Endothelial cell of umbilical vein (primary cell): ENCODE measurements around the gene OR3A3. TPM values are rescaled to one million over a fixed set of nuclear protein-coding genes. Genes with fewer than 3 reads are reported as not detected.

Experiments used
- BruUV-seq: library from RNA; stranded (reverse); fragments of 400-500 nt; replicated peaks from 2 replicates; lab custom pipeline; 2021; lab: Mats Ljungman, UMichigan
- CTCF ChIA-PET: fragments of 300-600, 350-600 bp; sonication (Branson Sonifier 250); formaldehyde crosslinking; loops from one replicate; lab custom pipeline; 2021; ENCODE audit warnings: antibody characterized with exemption, inconsistent platforms; lab: Charles Lee
- POLR2A ChIA-PET: fragments of 300-600, 350-600 bp; sonication (Branson Sonifier 250); formaldehyde crosslinking; loops from one replicate; lab custom pipeline; 2021; ENCODE audit warnings: antibody characterized with exemption, inconsistent platforms; lab: Charles Lee
- DNase-seq: peaks from one replicate; pipeline ENCODE4 v3.0.0-alpha.2; 2011; ENCODE audit warnings: low read depth, low spot score
- FAIRE-seq: peaks from 2 replicates; lab custom pipeline; 2011; peaks lifted over from hg19 to GRCh38; lab: Jason Lieb, UNC
- H2AFZ ChIP-seq: 2 replicates; pipeline ENCODE4 v1.6.0; 2012; ENCODE audit warnings: low read depth, low read length, control low read depth, inconsistent platforms
- H3K27ac ChIP-seq: 2 replicates; pipeline ENCODE4 v1.5.1; 2011; ENCODE audit warnings: low read depth, mild to moderate bottlenecking, control low read depth, low read length, moderate library complexity; ENCODE audit not compliant: insufficient read depth
- H3K27me3 ChIP-seq, 2 experiments: 2 replicates each; pipeline versions ENCODE4 v1.6.0 to v1.6.1; 2011; ENCODE audit warnings: low read length in 2 of 2, mixed read lengths in 1 of 2; ENCODE audit not compliant: control insufficient read depth in 2 of 2, insufficient read depth in 2 of 2
- H3K36me3 ChIP-seq, 2 experiments: 2 replicates in 1 of 2; 3 replicates in 1 of 2; pipeline ENCODE4 v1.5.1; 2011; ENCODE audit warnings: low read length in 2 of 2, mild to moderate bottlenecking in 1 of 2, moderate library complexity in 1 of 2; ENCODE audit not compliant: control insufficient read depth in 2 of 2, insufficient read depth in 2 of 2; ENCODE audit errors: extremely low read depth in 1 of 2
- H3K4me1 ChIP-seq: 3 replicates; pipeline ENCODE4 v1.5.1; 2011; ENCODE audit warnings: mild to moderate bottlenecking, low read length; ENCODE audit not compliant: control insufficient read depth, insufficient read depth; ENCODE audit errors: extremely low read depth
- H3K4me2 ChIP-seq: 2 replicates; pipeline ENCODE4 v1.6.1; 2011; ENCODE audit warnings: low read length, control low read depth, mixed read lengths; ENCODE audit not compliant: insufficient read depth
- H3K4me3 ChIP-seq, 3 experiments: fragments of 200-600 bp in 1 of 3; sonication (generic), shearing (Covaris generic) in 1 of 3; replicated peaks in 1 of 3; 2 replicates each; pipeline ENCODE4 v1.5.1; 2011 to 2016; ENCODE audit warnings: control low read depth in 3 of 3, low read length in 3 of 3, mild to moderate bottlenecking in 2 of 3, inconsistent platforms in 1 of 3, low read depth in 1 of 3, moderate library complexity in 1 of 3; ENCODE audit not compliant: insufficient read depth in 1 of 3
- H3K79me2 ChIP-seq: 2 replicates; pipeline ENCODE4 v1.6.0; 2012; ENCODE audit warnings: low read length, inconsistent platforms; ENCODE audit not compliant: control insufficient read depth, insufficient read depth
- H3K9ac ChIP-seq: replicated peaks from 2 replicates; pipeline ENCODE3; 2011; ENCODE audit warnings: low read length, control low read depth; ENCODE audit not compliant: insufficient read depth; ENCODE audit errors: extremely low read depth
- H3K9me1 ChIP-seq: replicated peaks from 3 replicates; pipeline ENCODE4 v1.6.0; 2011; ENCODE audit warnings: mild to moderate bottlenecking, low read length; ENCODE audit not compliant: control insufficient read depth, insufficient read depth; ENCODE audit errors: extremely low read depth
- H3K9me3 ChIP-seq: replicated peaks from 2 replicates; pipeline ENCODE4 v1.5.1; 2012; ENCODE audit warnings: low read length, inconsistent platforms; ENCODE audit not compliant: control insufficient read depth, insufficient read depth
- H4K20me1 ChIP-seq: replicated peaks from 2 replicates; pipeline ENCODE3; 2011; ENCODE audit warnings: mild to moderate bottlenecking, low read length; ENCODE audit not compliant: control insufficient read depth, insufficient read depth; ENCODE audit errors: extremely low read depth
- CTCF ChIP-seq, 2 donors: IDR thresholded peaks; 1 replicate in 1 of 2; 2 replicates in 1 of 2; pipeline ENCODE4 v1.5.1; 2011; ENCODE audit warnings: low read length in 2 of 2, mild to moderate bottlenecking in 2 of 2, moderate library complexity in 2 of 2, control low read depth in 1 of 2, inconsistent platforms in 1 of 2, low read depth in 1 of 2; ENCODE audit not compliant: insufficient read depth in 1 of 2; ENCODE audit errors: extremely low read depth in 1 of 2
- EZH2 ChIP-seq: IDR thresholded peaks from 2 replicates; pipeline ENCODE4 v1.6.1; 2012; ENCODE audit warnings: borderline replicate concordance, low read depth, mild to moderate bottlenecking, moderate library complexity, low read length, inconsistent platforms; ENCODE audit not compliant: severe bottlenecking
- FOS ChIP-seq: IDR thresholded peaks from 2 replicates; pipeline ENCODE4 v1.6.1; 2011; ENCODE audit warnings: mild to moderate bottlenecking, low read length, moderate library complexity, borderline replicate concordance; ENCODE audit not compliant: insufficient read depth
- GATA2 ChIP-seq: IDR thresholded peaks from 2 replicates; pipeline ENCODE4 v1.7.0; 2011; ENCODE audit warnings: low read depth, mild to moderate bottlenecking, moderate library complexity, mixed read lengths, low read length; ENCODE audit not compliant: insufficient read length, insufficient read depth
- JUN ChIP-seq: IDR thresholded peaks from 2 replicates; pipeline ENCODE4 v1.6.1; 2011; ENCODE audit warnings: borderline replicate concordance, low read depth; ENCODE audit not compliant: insufficient read length, insufficient read depth
- MYC ChIP-seq: IDR thresholded peaks from one replicate; pipeline ENCODE4 v1.6.1; 2011; ENCODE audit warnings: mild to moderate bottlenecking, low read depth, low read length
- POLR2A ChIP-seq: IDR thresholded peaks from 2 replicates; pipeline ENCODE4 v1.6.1; 2012; ENCODE audit warnings: low read depth, mild to moderate bottlenecking, control low read depth, low read length
- POLR2AphosphoS5 ChIP-seq: IDR thresholded peaks from 2 replicates; pipeline ENCODE4 v1.6.1; 2012; ENCODE audit warnings: low read depth, mild to moderate bottlenecking, control low read depth, low read length, moderate library complexity; ENCODE audit not compliant: insufficient read depth
- dilution Hi-C: fragments of 300-500 bp; cut with MboI; formaldehyde crosslinking; loops from one replicate; pipeline ENCODE4 v1.15.0; 2019; ENCODE audit warnings: low sequenced_read_pairs; ENCODE audit not compliant: extremely low pct_ligation_motif_present
- intact Hi-C: fragments of 100-400 bp; cut with micrococcal nuclease; formaldehyde crosslinking; loops from one replicate; pipeline ENCODE4 v1.10.0; 2022
- polyA plus RNA-seq, 4 experiments: library from polyadenylated mRNA; depleted of rRNA in 3 of 4; stranded (reverse) in 3 of 4; unstranded in 1 of 4; fragments of >200 nt; gene quantifications; 2 replicates each; pipeline versions ENCODE4 v1.2.1 to v1.2.3, GENCODE V29; 2011 to 2012; ENCODE audit warnings: missing spikeins in 1 of 4
- total RNA-seq: library from RNA; stranded (reverse); gene quantifications from 2 replicates; pipeline ENCODE4 v1.2.3, GENCODE V29; 2021
- TF ChIP-seq, protein P1 (sequence below): IDR thresholded peaks from 2 replicates; pipeline ENCODE4 v1.6.1; 2011; ENCODE audit not compliant: insufficient read depth, insufficient read length

Gene OR3A3
- total and polyA plus RNA-seq, 2 donors (not counting 3 experiments of a cell fraction or from before 2014, with no cell fraction given) = not detected

GRCh38 chr17:3471599-3471998, 60.4 kb downstream of the OR3A3 start, which contains the start of gene SPATA22:
TSS of gene SPATA22 (minus strand) at chr17:3471819. CDS start at chr17:3469325, 2,494 bp downstream.
- no TSS peak for BruUV-seq
- dilution Hi-C loops = no loop called here

More at GRCh38 chr17:3471599-3471998, 60.4 kb downstream of the OR3A3 start, which contains the start of gene SPATA22:
- no peak for TF ChIP-seq JUN
- TF ChIP-seq CTCF (IDR thresholded peaks at IDR 0.05; ENCODE audit: extremely low read depth in 1 of 2, insufficient read depth in 1 of 2, low read depth in 1 of 2, low read length in 2 of 2) = no peak
- TF ChIP-seq, protein P1, sequence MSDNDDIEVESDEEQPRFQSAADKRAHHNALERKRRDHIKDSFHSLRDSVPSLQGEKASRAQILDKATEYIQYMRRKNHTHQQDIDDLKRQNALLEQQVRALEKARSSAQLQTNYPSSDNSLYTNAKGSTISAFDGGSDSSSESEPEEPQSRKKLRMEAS = no peak
- TF ChIP-seq GATA2 = no peak
- TF ChIP-seq FOS = no peak
- no peak for TF ChIP-seq EZH2
- TF ChIP-seq POLR2AphosphoS5 = no peak
- no peak for TF ChIP-seq MYC
- TF ChIP-seq POLR2A = no peak
- Histone ChIP-seq H4K20me1 (no peaks in the 10 kb centered on the region), H3K4me1 (no peaks in the 10 kb centered on the region), H3K9ac (no peak within 1 kb of the TSS), H3K4me2 (no peak within 1 kb of the TSS), H3K4me3 (no peak within 1 kb of the TSS), H3K27ac (no peak within 1 kb of the TSS), H3K9me3 (no peaks in the 10 kb centered on the region), H2AFZ (no peak within 1 kb of the TSS), H3K79me2 (no peaks in the 10 kb centered on the region), H3K27me3 (no peaks in the 10 kb centered on the region), H3K9me1 (no peaks in the 10 kb centered on the region), H3K36me3 (no peaks in the 10 kb centered on the region)
- no peak for FAIRE-seq
- CTCF ChIA-PET = no interaction called here
- POLR2A ChIA-PET = no interaction called here
- DNase-seq = no peak
- intact Hi-C loops = no loop called here
